Measurements from ENCODE around the gene TBC1D9B.
A peak's percentile ranks its signal among the peaks of the same experiment; 100 is the strongest.

TBC1D9B gene

GRCh38 chr5:179907556-179908324 is at the start of gene TBC1D9B:
Gene TBC1D9B, minus strand, starts transcription at chr5:179907897. Its CDS starts 76 bp downstream, at chr5:179907821.
- in situ Hi-C loops (cut with MboI; ENCODE audit: low pct_unique_long_range_greater_than_20kb, low sequenced_read_pairs, unreplicated experiment) = loop anchor here (10.0 kb wide), 1 partner anchor 113 kb away; the partner anchor contains the start of gene LTC4S
- peak; percentile 90 for DNase-seq (ENCODE audit: low spot score)
- TF ChIP-seq, protein P1, sequence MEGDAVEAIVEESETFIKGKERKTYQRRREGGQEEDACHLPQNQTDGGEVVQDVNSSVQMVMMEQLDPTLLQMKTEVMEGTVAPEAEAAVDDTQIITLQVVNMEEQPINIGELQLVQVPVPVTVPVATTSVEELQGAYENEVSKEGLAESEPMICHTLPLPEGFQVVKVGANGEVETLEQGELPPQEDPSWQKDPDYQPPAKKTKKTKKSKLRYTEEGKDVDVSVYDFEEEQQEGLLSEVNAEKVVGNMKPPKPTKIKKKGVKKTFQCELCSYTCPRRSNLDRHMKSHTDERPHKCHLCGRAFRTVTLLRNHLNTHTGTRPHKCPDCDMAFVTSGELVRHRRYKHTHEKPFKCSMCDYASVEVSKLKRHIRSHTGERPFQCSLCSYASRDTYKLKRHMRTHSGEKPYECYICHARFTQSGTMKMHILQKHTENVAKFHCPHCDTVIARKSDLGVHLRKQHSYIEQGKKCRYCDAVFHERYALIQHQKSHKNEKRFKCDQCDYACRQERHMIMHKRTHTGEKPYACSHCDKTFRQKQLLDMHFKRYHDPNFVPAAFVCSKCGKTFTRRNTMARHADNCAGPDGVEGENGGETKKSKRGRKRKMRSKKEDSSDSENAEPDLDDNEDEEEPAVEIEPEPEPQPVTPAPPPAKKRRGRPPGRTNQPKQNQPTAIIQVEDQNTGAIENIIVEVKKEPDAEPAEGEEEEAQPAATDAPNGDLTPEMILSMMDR (IDR thresholded peaks at IDR 0.05; ENCODE audit: extremely low read depth, insufficient read depth, missing control alignments) = peak; percentile 62

GRCh38 chr5:179955630-179956029 is 47.9 kb upstream of the TBC1D9B start:
- in situ Hi-C loops (cut with MboI; ENCODE audit: low pct_unique_long_range_greater_than_20kb, low sequenced_read_pairs, unreplicated experiment) = no loop called here
- TF ChIP-seq, protein P1 (IDR thresholded peaks at IDR 0.05; ENCODE audit: extremely low read depth, insufficient read depth, missing control alignments) = no peak
- no peak for DNase-seq (ENCODE audit: low spot score)

- in situ Hi-C loops (cut with MboI; ENCODE audit: low pct_unique_long_range_greater_than_20kb, low sequenced_read_pairs, unreplicated experiment) = no loop called here
- TF ChIP-seq, protein P1 (IDR thresholded peaks at IDR 0.05; ENCODE audit: extremely low read depth, insufficient read depth, missing control alignments) = no peak
- DNase-seq (ENCODE audit: low spot score) = no peak
Measured at GRCh38 chr5:179955062-179955461, 47.4 kb upstream of the TBC1D9B start.

DNA sequence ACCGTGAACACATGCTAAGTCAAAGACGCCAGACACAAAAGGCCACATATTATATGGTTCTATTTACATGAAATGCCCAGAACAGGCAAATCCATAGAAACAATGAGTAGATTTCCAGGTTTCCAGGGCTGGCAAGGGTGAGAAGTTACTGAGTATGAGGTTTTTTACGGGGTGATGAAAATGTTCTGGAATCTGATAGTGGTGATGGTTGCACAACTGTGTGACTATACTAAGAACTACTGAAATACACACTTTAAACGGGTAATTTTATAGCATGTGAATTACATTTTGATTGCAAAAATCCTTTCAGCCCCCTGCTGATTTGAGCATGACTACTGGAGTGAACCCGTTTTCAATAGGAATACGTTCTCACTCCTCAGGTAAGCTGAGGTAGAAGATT is 46.7 kb upstream of the TBC1D9B start:
- in situ Hi-C loops (cut with MboI; ENCODE audit: low pct_unique_long_range_greater_than_20kb, low sequenced_read_pairs, unreplicated experiment) = no loop called here
- no peak for DNase-seq (ENCODE audit: low spot score)
- TF ChIP-seq, protein P1 (IDR thresholded peaks at IDR 0.05; ENCODE audit: extremely low read depth, insufficient read depth, missing control alignments) = no peak

- TF ChIP-seq, protein P1 (IDR thresholded peaks at IDR 0.05; ENCODE audit: extremely low read depth, insufficient read depth, missing control alignments) = no peak
- no peak for DNase-seq (ENCODE audit: low spot score)
- in situ Hi-C loops (cut with MboI; ENCODE audit: low pct_unique_long_range_greater_than_20kb, low sequenced_read_pairs, unreplicated experiment) = no loop called here
Measured at GRCh38 chr5:179953987-179954386, 46.3 kb upstream of the TBC1D9B start.

DNA sequence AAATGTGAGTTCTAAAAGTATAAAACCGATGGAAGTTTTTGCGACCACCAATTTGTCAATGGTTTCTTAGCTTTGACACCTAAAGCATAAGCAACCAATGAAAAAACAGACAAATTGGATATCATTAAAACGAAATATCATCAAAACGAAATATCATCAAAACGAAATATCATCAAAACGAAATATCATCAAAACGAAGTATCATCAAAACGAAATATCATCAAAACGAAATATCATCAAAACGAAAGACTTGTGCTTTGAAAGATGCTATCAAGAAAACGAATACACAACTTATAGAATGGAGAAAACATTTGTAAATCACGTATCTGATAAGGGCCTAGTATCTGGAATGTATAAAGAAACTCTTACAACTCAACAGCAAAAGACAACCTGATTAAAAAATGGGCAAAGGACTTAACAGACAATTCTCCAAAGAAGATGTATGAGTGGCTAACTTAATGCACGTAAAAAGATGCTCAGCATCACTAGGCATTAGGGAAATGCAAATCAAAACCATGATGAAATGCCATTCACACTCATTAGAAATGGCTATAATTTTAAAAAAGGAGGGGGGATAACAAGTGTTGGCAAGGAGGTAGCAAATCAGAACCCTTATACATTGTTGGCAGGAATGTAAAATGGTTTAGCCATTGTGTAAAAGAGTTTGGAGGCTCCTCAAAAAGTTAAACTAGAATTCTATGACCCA is 29.4 kb upstream of the TBC1D9B start:
- no peak for DNase-seq (ENCODE audit: low spot score)
- TF ChIP-seq, protein P1 (IDR thresholded peaks at IDR 0.05; ENCODE audit: extremely low read depth, insufficient read depth, missing control alignments) = no peak
- in situ Hi-C loops (cut with MboI; ENCODE audit: low pct_unique_long_range_greater_than_20kb, low sequenced_read_pairs, unreplicated experiment) = no loop called here

All from GM13977 (cell line).